Calu3 (cell line): Measurements from ENCODE around the gene SMAD7. TPM values are rescaled to one million over a fixed set of nuclear protein-coding genes. Genes with fewer than 3 reads are reported as not detected.

Experiments
- BruUV-seq: library from RNA; stranded (reverse); fragments of 400-500 nt; replicated peaks from 2 replicates; lab custom pipeline; 2021; lab: Mats Ljungman, UMichigan
- CTCF ChIA-PET: fragments of 300-600 bp; sonication (Branson Sonifier 250); formaldehyde crosslinking; loops from one replicate; lab custom pipeline; 2022; ENCODE audit warnings: antibody characterized with exemption; lab: Charles Lee
- DNase-seq: peaks from one replicate; pipeline ENCODE4 v3.0.0; 2022
- H3K27ac Mint-ChIP-seq: one replicate; pipeline ENCODE4 v1.8.0; 2022; ENCODE audit warnings: mixed read lengths; ENCODE audit not compliant: unreplicated experiment
- H3K27me3 Mint-ChIP-seq: one replicate; pipeline ENCODE4 v1.8.0; 2022; ENCODE audit warnings: mixed read lengths; ENCODE audit not compliant: unreplicated experiment
- H3K36me3 Mint-ChIP-seq: one replicate; pipeline ENCODE4 v1.8.0; 2022; ENCODE audit warnings: mild to moderate bottlenecking, moderate library complexity, mixed read lengths; ENCODE audit not compliant: insufficient read depth, unreplicated experiment
- H3K4me1 Mint-ChIP-seq: one replicate; pipeline ENCODE4 v1.8.0; 2022; ENCODE audit warnings: mild to moderate bottlenecking, low read depth, mixed read lengths; ENCODE audit not compliant: unreplicated experiment
- H3K4me3 Mint-ChIP-seq: one replicate; pipeline ENCODE4 v1.8.0; 2022; ENCODE audit warnings: mild to moderate bottlenecking, low read depth, moderate library complexity, mixed read lengths; ENCODE audit not compliant: unreplicated experiment
- H3K9me3 Mint-ChIP-seq: one replicate; pipeline ENCODE4 v1.8.0; 2022; ENCODE audit warnings: low read depth, mixed read lengths; ENCODE audit not compliant: unreplicated experiment
- intact Hi-C: fragments of 100-400 bp; cut with micrococcal nuclease; formaldehyde crosslinking; loops from one replicate; pipeline ENCODE4 v1.10.0; 2022; ENCODE audit not compliant: unreplicated experiment
- total RNA-seq: library from RNA; stranded (reverse); gene quantifications from 2 replicates; pipeline ENCODE4 v1.2.3, GENCODE V29; 2022
- TF ChIP-seq, protein P1 (sequence below): fragments of 200-600 bp; IDR thresholded peaks from one replicate; pipeline ENCODE4 v1.8.0; 2022; ENCODE audit warnings: antibody characterized with exemption; ENCODE audit not compliant: unreplicated experiment

Gene SMAD7
- total RNA-seq, 1 experiment from 2014 or later = 13.7 TPM

DNA sequence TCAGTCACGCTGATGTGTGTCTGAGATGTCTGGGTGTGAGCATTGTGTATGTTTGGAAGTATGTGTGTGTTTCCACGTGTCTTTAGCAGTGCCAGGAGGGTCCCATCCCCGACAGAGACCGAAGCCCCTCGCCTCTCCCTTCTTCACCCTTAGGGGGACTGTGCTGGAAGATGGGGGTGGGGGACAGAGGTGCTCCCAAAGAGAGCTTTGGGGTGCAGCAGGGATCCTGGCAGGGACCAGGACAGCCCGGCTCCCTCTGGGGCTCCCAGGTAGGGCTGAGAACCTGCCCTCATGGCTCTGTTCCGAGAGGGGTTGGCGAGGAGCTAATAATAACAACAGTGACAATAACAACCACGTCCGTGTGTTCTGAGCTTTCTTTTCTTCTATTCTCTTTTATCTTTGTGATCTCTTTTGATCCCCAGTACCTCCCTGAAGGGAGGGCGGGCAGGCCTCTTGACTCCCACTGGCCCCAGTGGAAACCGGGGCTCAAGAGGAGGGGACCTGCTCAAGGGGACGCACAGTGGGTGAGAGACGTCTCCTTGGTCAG lies 57.6 kb downstream of the SMAD7 start:
- BruUV-seq = no TSS peak
- CTCF ChIA-PET = interaction anchor here (0.6 kb wide), 1 partner anchor 855 kb away, joined by 4 read pairs; no protein-coding TSS in a partner anchor
- intact Hi-C loops = no loop called here
- no peak for DNase-seq
- Mint-ChIP-seq H3K36me3 (no peaks in the 10 kb centered on the region), H3K27me3 (no peaks in the 10 kb centered on the region), H3K4me1 (peaks cover 15% of the 10 kb centered on the region), H3K4me3 (no peak overlapping the region), H3K9me3 (no peaks in the 10 kb centered on the region), H3K27ac (no peak overlapping the region)
- TF ChIP-seq, protein P1, sequence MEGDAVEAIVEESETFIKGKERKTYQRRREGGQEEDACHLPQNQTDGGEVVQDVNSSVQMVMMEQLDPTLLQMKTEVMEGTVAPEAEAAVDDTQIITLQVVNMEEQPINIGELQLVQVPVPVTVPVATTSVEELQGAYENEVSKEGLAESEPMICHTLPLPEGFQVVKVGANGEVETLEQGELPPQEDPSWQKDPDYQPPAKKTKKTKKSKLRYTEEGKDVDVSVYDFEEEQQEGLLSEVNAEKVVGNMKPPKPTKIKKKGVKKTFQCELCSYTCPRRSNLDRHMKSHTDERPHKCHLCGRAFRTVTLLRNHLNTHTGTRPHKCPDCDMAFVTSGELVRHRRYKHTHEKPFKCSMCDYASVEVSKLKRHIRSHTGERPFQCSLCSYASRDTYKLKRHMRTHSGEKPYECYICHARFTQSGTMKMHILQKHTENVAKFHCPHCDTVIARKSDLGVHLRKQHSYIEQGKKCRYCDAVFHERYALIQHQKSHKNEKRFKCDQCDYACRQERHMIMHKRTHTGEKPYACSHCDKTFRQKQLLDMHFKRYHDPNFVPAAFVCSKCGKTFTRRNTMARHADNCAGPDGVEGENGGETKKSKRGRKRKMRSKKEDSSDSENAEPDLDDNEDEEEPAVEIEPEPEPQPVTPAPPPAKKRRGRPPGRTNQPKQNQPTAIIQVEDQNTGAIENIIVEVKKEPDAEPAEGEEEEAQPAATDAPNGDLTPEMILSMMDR = no peak

DNA sequence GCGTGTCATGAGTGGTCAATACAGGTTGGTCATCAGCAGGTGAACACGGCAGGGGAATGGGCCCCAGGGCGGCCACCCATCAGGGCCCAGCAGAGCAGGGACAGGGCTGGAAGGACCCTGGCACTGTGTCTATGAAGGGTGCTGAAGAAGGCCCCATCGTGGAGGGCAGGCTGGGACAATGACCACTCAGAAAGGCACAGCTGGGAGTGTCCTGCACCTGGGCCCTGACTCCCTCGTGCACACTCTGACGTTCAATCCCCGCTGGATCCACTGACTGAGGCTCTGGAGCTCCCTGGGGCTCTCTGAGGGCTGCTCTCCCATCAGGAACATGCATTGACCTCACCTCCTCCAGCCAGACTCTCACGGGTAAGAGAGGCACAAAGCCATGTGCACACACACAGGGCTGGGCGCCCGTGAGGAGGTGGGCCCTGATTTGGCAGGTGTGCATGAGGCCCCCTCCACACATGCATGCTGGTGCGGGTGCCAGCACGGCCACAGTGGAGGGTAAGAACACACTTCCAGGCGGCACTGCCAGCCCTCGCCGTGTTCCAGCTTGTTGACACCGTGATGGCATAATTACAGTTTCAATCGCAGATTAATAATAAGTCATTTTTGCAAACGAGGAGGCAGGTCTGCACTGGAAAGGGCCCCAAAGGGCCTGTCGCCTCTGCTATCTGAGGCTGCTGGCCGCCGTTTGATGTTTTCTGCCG lies 58.5 kb downstream of the SMAD7 start:
- Mint-ChIP-seq H3K4me3 (no peak overlapping the region), H3K9me3 (no peaks in the 10 kb centered on the region), H3K4me1 (peaks cover 15% of the 10 kb centered on the region), H3K27ac (no peak overlapping the region), H3K36me3 (no peaks in the 10 kb centered on the region), H3K27me3 (no peaks in the 10 kb centered on the region)
- BruUV-seq = no TSS peak
- DNase-seq = no peak
- intact Hi-C loops = no loop called here
- CTCF ChIA-PET = interaction anchor here (0.6 kb wide), 2 partner anchors 921 to 1880 kb away, joined by 3 to 4 read pairs; partner anchors contain the start of gene ACAA2
- TF ChIP-seq, protein P1 = no peak

DNA sequence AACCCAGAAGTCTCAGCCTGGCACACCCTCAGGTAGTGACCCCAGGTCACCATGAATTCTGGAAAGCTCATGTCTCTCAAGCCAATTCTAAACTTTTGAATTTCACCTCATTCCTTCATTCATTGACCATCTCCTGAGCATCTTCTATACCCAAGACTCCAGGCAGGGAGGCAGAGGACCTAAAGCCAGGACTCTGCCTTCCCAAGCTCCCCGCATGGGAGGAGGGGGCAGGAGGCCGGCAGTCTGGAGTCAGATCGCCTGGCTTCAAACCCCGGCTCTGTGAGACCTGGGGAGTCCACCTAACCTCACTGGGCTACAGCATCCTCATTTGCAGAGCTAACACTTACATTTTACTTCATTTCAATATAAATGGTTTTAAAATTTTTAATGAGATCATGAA lies 59.0 kb downstream of the SMAD7 start:
- Mint-ChIP-seq H3K27me3 (no peaks in the 10 kb centered on the region), H3K9me3 (no peaks in the 10 kb centered on the region), H3K27ac (no peak overlapping the region), H3K4me1 (peaks cover 9% of the 10 kb centered on the region), H3K36me3 (no peaks in the 10 kb centered on the region), H3K4me3 (no peak overlapping the region)
- CTCF ChIA-PET = interaction anchor here (0.6 kb wide), 1 partner anchor 1881 kb away, joined by 3 read pairs; no protein-coding TSS in a partner anchor
- BruUV-seq = no TSS peak
- TF ChIP-seq, protein P1 = no peak
- no peak for DNase-seq
- intact Hi-C loops = no loop called here

DNA sequence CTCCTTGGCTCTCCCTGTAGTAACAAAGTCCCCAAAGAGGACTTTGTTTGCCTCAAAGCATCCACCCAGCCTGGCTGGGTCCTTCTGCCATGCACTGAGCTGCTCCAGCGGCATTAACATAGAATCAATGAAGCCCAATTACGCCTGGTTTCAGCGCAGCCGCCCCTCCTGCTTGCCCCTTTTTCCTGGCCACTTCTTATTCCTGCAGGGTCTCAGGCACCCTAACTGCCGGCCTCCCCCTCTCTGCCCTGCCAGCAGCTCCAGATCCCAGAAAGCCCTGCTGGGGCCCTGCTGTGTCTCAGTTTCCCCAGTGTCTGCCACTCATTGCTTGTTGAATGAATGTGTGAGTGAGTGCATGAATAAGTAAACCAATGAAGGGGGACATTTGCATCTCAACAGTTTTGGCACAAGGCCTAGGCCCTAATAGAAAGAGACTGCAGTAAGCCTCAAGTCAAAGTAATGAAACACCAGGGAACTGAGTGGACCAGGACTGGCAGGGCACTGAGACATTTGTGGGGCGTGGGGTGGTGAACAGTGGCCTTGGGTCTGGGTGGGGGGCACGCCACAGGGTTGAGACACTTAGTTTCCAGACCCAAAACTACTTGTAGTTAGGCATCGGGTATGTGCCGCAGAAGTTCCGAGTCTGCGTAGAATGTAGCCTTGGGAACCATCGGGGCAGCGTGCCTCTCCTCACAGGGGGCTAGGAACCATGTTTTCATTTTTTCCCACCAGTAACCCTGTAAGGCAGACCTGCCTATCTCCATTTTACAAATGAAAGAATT lies 60.6 kb downstream of the SMAD7 start:
- Mint-ChIP-seq H3K27ac (no peak overlapping the region), H3K9me3 (no peaks in the 10 kb centered on the region), H3K4me3 (no peak overlapping the region), H3K4me1 (no peaks in the 10 kb centered on the region), H3K27me3 (no peaks in the 10 kb centered on the region), H3K36me3 (no peaks in the 10 kb centered on the region)
- intact Hi-C loops = no loop called here
- CTCF ChIA-PET = no interaction called here
- DNase-seq = no peak
- no TSS peak for BruUV-seq
- TF ChIP-seq, protein P1 = no peak
